Common myeloid progenitor, CD34-positive (primary cell): Measurements from ENCODE around the gene TMC6.

Source experiments
- CTCF ChIA-PET: fragments of 350-600 bp; sonication (Branson Sonifier 250); formaldehyde crosslinking; loops from one replicate; lab custom pipeline; 2021; ENCODE audit warnings: antibody characterized with exemption; lab: Charles Lee
- POLR2A ChIA-PET: fragments of 350-600 bp; sonication (Branson Sonifier 250); formaldehyde crosslinking; loops from one replicate; lab custom pipeline; 2021; ENCODE audit warnings: antibody characterized with exemption; lab: Charles Lee
- DNase-seq, 3 donors: peaks; one replicate each; pipeline versions ENCODE4 v3.0.0 to v3.0.0-alpha.2; 2013
- H3K27ac ChIP-seq, 2 experiments: 1 replicate in 1 of 2; 2 replicates in 1 of 2; pipeline ENCODE4 v1.7.0; 2013; ENCODE audit warnings: inconsistent platforms in 2 of 2, low read length in 2 of 2, mild to moderate bottlenecking in 2 of 2, low read depth in 1 of 2, moderate library complexity in 1 of 2; ENCODE audit not compliant: severe bottlenecking in 2 of 2, insufficient read depth in 1 of 2, poor library complexity in 1 of 2
- H3K27me3 ChIP-seq, 5 experiments: replicated peaks in 2 of 5; 1 replicate in 3 of 5; 2 replicates in 2 of 5; pipeline versions ENCODE4 v1.6.1 to v1.7.0; 2013; ENCODE audit warnings: low read length in 4 of 5, mild to moderate bottlenecking in 2 of 5, moderate library complexity in 2 of 5, inconsistent platforms in 1 of 5; ENCODE audit not compliant: insufficient read depth in 5 of 5, control insufficient read depth in 4 of 5
- H3K36me3 ChIP-seq, 4 experiments: 1 replicate in 2 of 4; 2 replicates in 2 of 4; pipeline versions ENCODE4 v1.6.1 to v1.7.0; 2013; ENCODE audit warnings: low read length in 3 of 4, control low read depth in 1 of 4, mild to moderate bottlenecking in 1 of 4; ENCODE audit not compliant: control insufficient read depth in 4 of 4, insufficient read depth in 4 of 4
- H3K4me1 ChIP-seq, 4 experiments: 1 replicate in 3 of 4; 2 replicates in 1 of 4; pipeline versions ENCODE4 v1.6.1 to v1.7.1; 2013; ENCODE audit warnings: low read length in 3 of 4, mild to moderate bottlenecking in 3 of 4, control low read depth in 1 of 4, inconsistent platforms in 1 of 4, moderate library complexity in 1 of 4; ENCODE audit not compliant: control insufficient read depth in 4 of 4, insufficient read depth in 4 of 4; ENCODE audit errors: control extremely low read depth in 1 of 4
- H3K4me3 ChIP-seq, 7 experiments: 1 replicate in 4 of 7; 2 replicates in 3 of 7; pipeline versions ENCODE4 v1.5.1 to v1.7.0; 2013; ENCODE audit warnings: mild to moderate bottlenecking in 7 of 7, low read length in 6 of 7, moderate library complexity in 6 of 7, inconsistent platforms in 2 of 7, low read depth in 2 of 7, control low read depth in 1 of 7; ENCODE audit not compliant: insufficient read depth in 4 of 7, control insufficient read depth in 1 of 7; ENCODE audit errors: extremely low read depth in 1 of 7
- H3K9me3 ChIP-seq, 5 experiments: 1 replicate in 4 of 5; 2 replicates in 1 of 5; pipeline versions ENCODE4 v1.6.1 to v1.7.1; 2013; ENCODE audit warnings: low read length in 4 of 5, mild to moderate bottlenecking in 2 of 5, inconsistent platforms in 1 of 5, low read depth in 1 of 5, moderate library complexity in 1 of 5; ENCODE audit not compliant: control insufficient read depth in 4 of 5, insufficient read depth in 2 of 5; ENCODE audit errors: control extremely low read depth in 1 of 5
- WGBS: methylation state at CpG from one replicate; pipeline ENCODE4 v1.1.5; 2013; ENCODE audit not compliant: insufficient coverage; 5-methylcytosine and 5-hydroxymethylcytosine counted together

The TMC6 gene

GRCh38 chr17:78131172-78132083 is 2.9 kb upstream of the TMC6 start:
- H3K27me3 ChIP-seq = no peaks in the 10 kb centered on the region
- WGBS = 1% methylated on average over 63 of the region's 74 CpGs
- H3K4me1 ChIP-seq = peaks cover 0 to 81% (median 74%) of the 10 kb centered on the region in 4 experiments
- ChIA-PET CTCF (interaction anchor here (1.0 to 10.4 kb wide), 5 partner anchors 9 to 47 kb away, joined by 3 to 122 read pairs (median 10); no protein-coding TSS in a partner anchor), POLR2A (interaction anchor here (1.4 to 3.0 kb wide), 3 partner anchors 12 to 19 kb away, joined by 3 to 11 read pairs (median 4); no protein-coding TSS in a partner anchor)
- peak overlapping the region; percentile 55 to 75 for H3K27ac ChIP-seq
- no peaks in the 10 kb centered on the region for H3K9me3 ChIP-seq
- peak overlapping the region; percentile 41 to 89 (median 74) for H3K4me3 ChIP-seq
- H3K36me3 ChIP-seq = peaks cover 5 to 40% (median 35%) of the 10 kb centered on the region in 4 experiments
- peak in 2 of 3 donors; percentile 60 to 78 for DNase-seq

- DNase-seq = peak; percentile 81 to 96 (median 94)
- CTCF ChIA-PET = interaction anchor here (0.7 to 10.4 kb wide), 7 partner anchors 9 to 71 kb away, joined by 3 to 122 read pairs (median 6); no protein-coding TSS in a partner anchor
- Histone ChIP-seq H3K4me3 (peak within 1 kb of the TSS; percentile 41 to 89 (median 74)), H3K27ac (peak within 1 kb of the TSS; percentile 55 to 75), H3K9me3 (no peaks in the 10 kb centered on the region), H3K36me3 (peaks cover 0 to 40% (median 30%) of the 10 kb centered on the region in 4 experiments), H3K4me1 (peaks cover 0 to 86% (median 81%) of the 10 kb centered on the region in 4 experiments), H3K27me3 (no peaks in the 10 kb centered on the region)
- POLR2A ChIA-PET = interaction anchor here (0.9 to 3.0 kb wide), 4 partner anchors 9 to 76 kb away, joined by 3 to 11 read pairs (median 4); no protein-coding TSS in a partner anchor
- WGBS = 0% methylated on average over 6 of the region's 10 CpGs
Observed at GRCh38 chr17:78130437-78131101, 2.0 kb upstream of the TMC6 start, which contains the start of gene TMC8. TMC8 (plus strand) TSS chr17:78130771; CDS start chr17:78131589, 818 bp downstream.

- ChIA-PET CTCF (interaction anchor here (0.7 to 10.4 kb wide), 7 partner anchors 10 to 71 kb away, joined by 3 to 122 read pairs (median 6); no protein-coding TSS in a partner anchor), POLR2A (interaction anchor here (0.9 to 3.0 kb wide), 4 partner anchors 10 to 76 kb away, joined by 3 to 11 read pairs (median 4); no protein-coding TSS in a partner anchor)
- WGBS = 0% methylated on average over 3 of the region's 5 CpGs
- Histone ChIP-seq H3K27ac (peak overlapping the region; percentile 51 to 75), H3K27me3 (no peaks in the 10 kb centered on the region), H3K4me3 (peak overlapping the region in 6 of 7 experiments; percentile 13 to 89 (median 81)), H3K9me3 (no peaks in the 10 kb centered on the region), H3K4me1 (peaks cover 0 to 89% (median 84%) of the 10 kb centered on the region in 4 experiments), H3K36me3 (peaks cover 2 to 39% (median 26%) of the 10 kb centered on the region in 4 experiments)
- DNase-seq = peak in 2 of 3 donors; percentile 52 to 68
Observed at GRCh38 chr17:78130090-78130436, 1.5 kb upstream of the TMC6 start.

- peak overlapping the region in 1 of 2 experiments; percentile 75 for H3K27ac ChIP-seq
- peaks cover 2 to 39% (median 21%) of the 10 kb centered on the region in 4 experiments for H3K36me3 ChIP-seq
- H3K9me3 ChIP-seq = no peaks in the 10 kb centered on the region
- peak overlapping the region in 6 of 7 experiments; percentile 2 to 88 (median 78) for H3K4me3 ChIP-seq
- H3K27me3 ChIP-seq = no peaks in the 10 kb centered on the region
- CTCF ChIA-PET = interaction anchor here (1.4 to 10.4 kb wide), 7 partner anchors 6 to 47 kb away, joined by 5 to 122 read pairs (median 7); no protein-coding TSS in a partner anchor
- WGBS = 39% methylated on average over 3 of the region's 4 CpGs
- POLR2A ChIA-PET = interaction anchor here (0.9 to 3.0 kb wide), 4 partner anchors 10 to 77 kb away, joined by 3 to 11 read pairs (median 4); no protein-coding TSS in a partner anchor
- peaks cover 0 to 90% (median 85%) of the 10 kb centered on the region in 4 experiments for H3K4me1 ChIP-seq
- peak in 2 of 3 donors; percentile 41 to 54 for DNase-seq
Observed at GRCh38 chr17:78129351-78130089, 965 bp upstream of the TMC6 start.

GRCh38 chr17:78127888-78128550 is 536 bp downstream of the TMC6 start:
- ChIA-PET POLR2A (interaction anchor here (0.6 kb wide), 1 partner anchor 1641 kb away, joined by 4 read pairs; no protein-coding TSS in a partner anchor), CTCF (interaction anchor here (0.7 to 5.5 kb wide), 5 partner anchors 8 to 48 kb away, joined by 3 to 51 read pairs (median 6); no protein-coding TSS in a partner anchor)
- H3K27me3 ChIP-seq = no peaks in the 10 kb centered on the region
- H3K4me1 ChIP-seq = peaks cover 0 to 87% (median 81%) of the 10 kb centered on the region in 4 experiments
- peaks cover 2 to 38% (median 16%) of the 10 kb centered on the region in 4 experiments for H3K36me3 ChIP-seq
- WGBS = 0% methylated on average over 26 of the region's 39 CpGs
- H3K27ac ChIP-seq = peak overlapping the region in 1 of 2 experiments; percentile 79
- DNase-seq = peak in 1 of 3 donors; percentile 16
- peak overlapping the region; percentile 46 to 88 (median 70) for H3K4me3 ChIP-seq
- H3K9me3 ChIP-seq = no peaks in the 10 kb centered on the region
